Upper lobe of left lung (tissue), 6 donors: ENCODE results near the gene PLOD1. TPM values are rescaled to one million over a fixed set of nuclear protein-coding genes. Genes with fewer than 3 reads are reported as not detected.

Source experiments
- ATAC-seq, 2 donors: fragments of 200-7000 bp; cut with Tn5 transposase; one replicate each; pipeline ENCODE4 v1.9.1; 2022; ENCODE audit warnings: mild to moderate bottlenecking in 2 of 2, moderate library complexity in 2 of 2; ENCODE audit not compliant: low FRiP score in 2 of 2
- DNase-seq, 2 donors: peaks; one replicate each; pipeline ENCODE4 v3.0.0-alpha.2; 2019 to 2020
- H3K27ac ChIP-seq, 4 donors: fragments of 200-600 bp; sonication (generic); one replicate each; pipeline ENCODE4 v1.5.1; 2016 to 2019
- H3K27me3 ChIP-seq, 4 donors: fragments of 200-600 bp; sonication (generic); one replicate each; pipeline ENCODE4 v1.5.1; 2017 to 2019
- H3K36me3 ChIP-seq, 4 donors: fragments of 200-600 bp; sonication (generic); one replicate each; pipeline ENCODE4 v1.5.1; 2016 to 2019
- H3K4me1 ChIP-seq, 4 donors: fragments of 200-600 bp; sonication (generic); one replicate each; pipeline ENCODE4 v1.5.1; 2018 to 2019
- H3K4me3 ChIP-seq, 4 donors: fragments of 200-600 bp; sonication (generic); one replicate each; pipeline ENCODE4 v1.5.1; 2017 to 2019; ENCODE audit warnings: mild to moderate bottlenecking in 2 of 4, moderate library complexity in 1 of 4
- H3K9me3 ChIP-seq, 4 donors: fragments of 200-600 bp; sonication (generic); one replicate each; pipeline ENCODE4 v1.5.1; 2018 to 2019
- CTCF ChIP-seq, 6 experiments: fragments of 450-650 bp in 4 of 6; fragments of 200-600 bp in 2 of 6; sonication (generic) in 2 of 6; IDR thresholded peaks; one replicate each; pipeline ENCODE4 v1.5.1; 2016 to 2019; ENCODE audit warnings: antibody characterized with exemption in 6 of 6
- EP300 ChIP-seq, 4 donors: sonication (generic); formaldehyde crosslinking; IDR thresholded peaks; one replicate each; pipeline ENCODE4 v1.5.1; 2017; ENCODE audit warnings: antibody characterized with exemption in 4 of 4, control low read depth in 2 of 4
- POLR2A ChIP-seq, 4 donors: fragments of 450-650 bp; IDR thresholded peaks; one replicate each; pipeline ENCODE4 v1.5.1; 2016 to 2017; ENCODE audit warnings: antibody characterized with exemption in 4 of 4, mild to moderate bottlenecking in 2 of 4
- POLR2AphosphoS5 ChIP-seq, 2 donors: sonication (generic); formaldehyde crosslinking; IDR thresholded peaks; one replicate each; pipeline ENCODE4 v1.5.1; 2017; ENCODE audit warnings: antibody characterized with exemption in 2 of 2
- WGBS, 2 donors: methylation state at CpG; one replicate each; pipeline ENCODE4 v1.1.5; 2017 to 2018; 5-methylcytosine and 5-hydroxymethylcytosine counted together
- total RNA-seq, 6 donors: library from RNA; depleted of rRNA in 4 of 6; stranded (reverse); fragments of >200 nt in 4 of 6; gene quantifications; one replicate each; pipeline versions ENCODE4 v1.1.0 to v1.2.1, GENCODE V29; 2016 to 2021
- donor health status: DM: no; HTN: no; CAD: no; lungs with moderate emphysema.
- donor health status: DM: no; HTN: yes; CAD: no; lungs with severe emphysema.

Gene PLOD1
- total RNA-seq, 6 donors from 2014 or later = 31.4 to 99.0 (median 52.8) TPM

- Histone ChIP-seq H3K4me3 (no peak overlapping the region), H3K27ac (no peak overlapping the region), H3K27me3 (no peaks in the 10 kb centered on the region), H3K9me3 (no peaks in the 10 kb centered on the region), H3K36me3 (peaks cover 57 to 100% (median 91%) of the 10 kb centered on the region in 4 donors), H3K4me1 (no peaks in the 10 kb centered on the region)
- WGBS, 2 donors = 80 to 87% methylated on average over 3 of the region's 3 CpGs
- DNase-seq = no peak
- TF ChIP-seq POLR2A (IDR thresholded peaks at IDR 0.05) (no peak), POLR2AphosphoS5 (IDR thresholded peaks at IDR 0.05) (no peak), EP300 (IDR thresholded peaks at IDR 0.05) (no peak), CTCF (IDR thresholded peaks at IDR 0.05) (no peak)
- no peak for ATAC-seq
These were observed 64.7 kb downstream of the PLOD1 start for GRCh38 chr1:11999236-11999635.

- Histone ChIP-seq H3K27ac (no peak overlapping the region), H3K9me3 (no peaks in the 10 kb centered on the region), H3K27me3 (no peaks in the 10 kb centered on the region), H3K36me3 (peaks cover 66 to 100% (median 94%) of the 10 kb centered on the region in 4 donors), H3K4me1 (no peaks in the 10 kb centered on the region), H3K4me3 (no peak overlapping the region)
- peak in 4 of 6 experiments; percentile 23 to 41 (median 37) for TF ChIP-seq CTCF (IDR thresholded peaks at IDR 0.05)
- no peak for TF ChIP-seq EP300 (IDR thresholded peaks at IDR 0.05)
- no peak for TF ChIP-seq POLR2A (IDR thresholded peaks at IDR 0.05)
- DNase-seq (peak in 1 of 2 donors; percentile 33), ATAC-seq (peak in 1 of 2 donors; percentile 26)
- WGBS, 2 donors = 78 to 84% methylated on average over 10 to 14 of the region's 14 CpGs
These were observed 66.9 kb downstream of the PLOD1 start for GRCh38 chr1:12001249-12001917.

- H3K4me3 ChIP-seq = no peak overlapping the region
- no peaks in the 10 kb centered on the region for H3K27me3 ChIP-seq
- H3K9me3 ChIP-seq = no peaks in the 10 kb centered on the region
- TF ChIP-seq CTCF (IDR thresholded peaks at IDR 0.05) (no peak), EP300 (IDR thresholded peaks at IDR 0.05) (no peak), POLR2A (IDR thresholded peaks at IDR 0.05) (no peak), POLR2AphosphoS5 (IDR thresholded peaks at IDR 0.05) (no peak)
- DNase-seq (no peak), ATAC-seq (peak; percentile 8 to 14)
- H3K4me1 ChIP-seq = no peaks in the 10 kb centered on the region
- WGBS, 2 donors = 96% methylated on average over 7 of the region's 10 CpGs; no CpG with 5 or more reads in 1 of the 2 donors
- peaks cover 61 to 100% (median 96%) of the 10 kb centered on the region in 4 donors for H3K36me3 ChIP-seq
- H3K27ac ChIP-seq = no peak overlapping the region
These were observed 67.5 kb downstream of the PLOD1 start for GRCh38 chr1:12001996-12002493.

- Histone ChIP-seq H3K9me3 (no peaks in the 10 kb centered on the region), H3K4me1 (peaks cover 0 to 6% (median 0%) of the 10 kb centered on the region in 4 donors), H3K36me3 (peaks cover 48 to 99% (median 86%) of the 10 kb centered on the region in 4 donors), H3K4me3 (no peak overlapping the region), H3K27ac (no peak overlapping the region), H3K27me3 (no peaks in the 10 kb centered on the region)
- TF ChIP-seq POLR2A (IDR thresholded peaks at IDR 0.05) (no peak), POLR2AphosphoS5 (IDR thresholded peaks at IDR 0.05) (no peak)
- ATAC-seq (no peak), DNase-seq (no peak)
- WGBS, 2 donors = 92 to 95% methylated on average over 12 of the region's 12 CpGs
These were observed 69.2 kb downstream of the PLOD1 start for GRCh38 chr1:12003762-12004161.

DNA sequence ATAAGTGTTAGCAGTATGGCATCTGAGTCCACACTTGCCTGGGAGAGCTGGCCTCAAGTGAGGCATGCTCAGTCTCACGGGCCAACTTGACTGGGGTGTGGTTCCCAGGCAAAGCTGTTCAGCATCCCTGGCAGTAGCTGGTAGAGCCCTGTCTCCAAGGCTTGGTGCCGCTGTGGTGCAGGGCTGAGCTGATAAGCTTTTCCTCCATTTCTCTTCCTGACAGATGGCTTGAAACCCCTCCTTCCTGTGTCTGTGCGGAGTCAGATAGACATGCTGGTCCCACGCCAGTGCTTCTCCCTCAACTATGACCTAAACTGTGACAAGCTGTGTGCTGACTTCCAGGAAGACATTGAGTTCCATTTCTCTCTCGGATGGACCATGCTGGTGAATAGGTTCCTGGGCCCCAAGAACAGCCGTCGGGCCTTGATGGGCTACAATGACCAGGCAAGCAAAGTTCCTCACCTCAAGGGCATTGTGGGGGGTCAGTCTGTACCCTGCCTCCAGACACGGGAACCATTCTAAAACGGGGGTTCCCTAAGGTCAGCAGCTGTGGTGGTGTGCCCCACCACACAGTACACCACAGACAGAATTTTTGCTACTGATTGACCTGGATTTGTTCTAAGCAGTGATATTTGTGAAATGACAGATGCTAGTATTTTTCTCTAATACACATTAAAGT is 71.1 kb downstream of the PLOD1 start:
- H3K9me3 ChIP-seq = no peaks in the 10 kb centered on the region
- H3K4me3 ChIP-seq = no peak overlapping the region
- H3K4me1 ChIP-seq = peaks cover 0 to 6% (median 0%) of the 10 kb centered on the region in 4 donors
- no peak overlapping the region for H3K27ac ChIP-seq
- no peaks in the 10 kb centered on the region for H3K27me3 ChIP-seq
- DNase-seq (no peak), ATAC-seq (no peak)
- WGBS, 2 donors = 77 to 100% methylated on average over 1 to 9 of the region's 9 CpGs
- no peak for TF ChIP-seq POLR2A (IDR thresholded peaks at IDR 0.05)
- no peak for TF ChIP-seq EP300 (IDR thresholded peaks at IDR 0.05)
- no peak for TF ChIP-seq CTCF (IDR thresholded peaks at IDR 0.05)
- TF ChIP-seq POLR2AphosphoS5 (IDR thresholded peaks at IDR 0.05) = no peak
- peaks cover 50 to 99% (median 84%) of the 10 kb centered on the region in 4 donors for H3K36me3 ChIP-seq
